ENCODE data around the gene THRAP3. TPM values are rescaled to one million over a fixed set of nuclear protein-coding genes. Genes with fewer than 3 reads are reported as not detected.

Gene THRAP3
- total RNA-seq, 1 experiment from 2014 or later: 55.7 TPM

DNA sequence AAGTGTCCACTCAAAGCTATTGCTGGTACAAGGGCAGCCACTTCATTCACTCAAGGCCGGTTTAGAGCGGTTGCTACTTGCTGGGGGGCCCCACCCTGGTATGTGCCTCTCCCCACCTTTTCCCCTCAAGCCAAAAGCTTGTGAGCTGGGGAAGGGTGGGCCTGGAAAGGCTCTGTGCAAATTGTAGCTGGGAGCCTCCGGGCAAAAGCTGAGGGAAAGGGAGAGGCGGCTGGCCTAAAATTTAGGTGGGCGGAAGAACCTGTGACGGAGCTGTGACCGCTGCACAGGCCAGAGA is 81.6 kb downstream of the THRAP3 start:
- no peaks in the 10 kb centered on the region for H4K20me1 ChIP-seq (ENCODE audit: low read length)
- H3K9me3 ChIP-seq (ENCODE audit: low read length): no peaks in the 10 kb centered on the region
- H3F3A ChIP-seq (ENCODE audit: low read length, unreplicated experiment): peaks cover 5% of the 10 kb centered on the region
- H3K36me3 ChIP-seq (ENCODE audit: low read depth, low read length): peaks cover 30% of the 10 kb centered on the region
- no peaks in the 10 kb centered on the region for H3K27me3 ChIP-seq (ENCODE audit: low read length)
- no peak overlapping the region for H3K9ac ChIP-seq (ENCODE audit: low read length)
- H3K27ac ChIP-seq (ENCODE audit: low read length): 0 out of 2 replicates have a peak overlapping the region, but pooled peaks have one; percentile 53
- POLR2A ChIA-PET (ENCODE audit: unreplicated experiment): interaction anchor here (0.5 kb wide), 1 partner anchor 664 kb away, joined by 12 read pairs; no protein-coding TSS in a partner anchor
- H3K9me2 ChIP-seq (replicated peaks; ENCODE audit: low read length): no peaks in the 10 kb centered on the region
- intact Hi-C loops (cut with micrococcal nuclease): no loop called here
- BruUV-seq (replicated peaks): TSS peak; percentile 42
- CTCF ChIA-PET: interaction anchor here (1.9 kb wide), 1 partner anchor 157 kb away, joined by 8 read pairs; the partner anchor contains the start of gene TRAPPC3
- no peak for TF ChIP-seq EZH2 (IDR thresholded peaks at IDR 0.05; ENCODE audit: low read length, unreplicated experiment)
- TF ChIP-seq EZH2phosphoT487 (IDR thresholded peaks at IDR 0.05; ENCODE audit: borderline replicate concordance, low read length): no peak
- no peak for TF ChIP-seq CTCF (conservative IDR thresholded peaks at IDR 0.05; ENCODE audit: low read depth, low read length)
- ATAC-seq: no peak
- H3K4me3 ChIP-seq (ENCODE audit: low read length): peak overlapping the region; percentile 83
- H3K4me1 ChIP-seq (ENCODE audit: insufficient read depth, low read length): peaks cover 28% of the 10 kb centered on the region
- peaks cover 28% of the 10 kb centered on the region for H3K79me2 ChIP-seq (ENCODE audit: low read length)
- peak overlapping the region; percentile 85 for H3K4me2 ChIP-seq (ENCODE audit: low read length)
- no peak for DNase-seq
- peak overlapping the region; percentile 91; the same call in 1 of the 2 replicates for H2AFZ ChIP-seq (ENCODE audit: low read length)

DNA sequence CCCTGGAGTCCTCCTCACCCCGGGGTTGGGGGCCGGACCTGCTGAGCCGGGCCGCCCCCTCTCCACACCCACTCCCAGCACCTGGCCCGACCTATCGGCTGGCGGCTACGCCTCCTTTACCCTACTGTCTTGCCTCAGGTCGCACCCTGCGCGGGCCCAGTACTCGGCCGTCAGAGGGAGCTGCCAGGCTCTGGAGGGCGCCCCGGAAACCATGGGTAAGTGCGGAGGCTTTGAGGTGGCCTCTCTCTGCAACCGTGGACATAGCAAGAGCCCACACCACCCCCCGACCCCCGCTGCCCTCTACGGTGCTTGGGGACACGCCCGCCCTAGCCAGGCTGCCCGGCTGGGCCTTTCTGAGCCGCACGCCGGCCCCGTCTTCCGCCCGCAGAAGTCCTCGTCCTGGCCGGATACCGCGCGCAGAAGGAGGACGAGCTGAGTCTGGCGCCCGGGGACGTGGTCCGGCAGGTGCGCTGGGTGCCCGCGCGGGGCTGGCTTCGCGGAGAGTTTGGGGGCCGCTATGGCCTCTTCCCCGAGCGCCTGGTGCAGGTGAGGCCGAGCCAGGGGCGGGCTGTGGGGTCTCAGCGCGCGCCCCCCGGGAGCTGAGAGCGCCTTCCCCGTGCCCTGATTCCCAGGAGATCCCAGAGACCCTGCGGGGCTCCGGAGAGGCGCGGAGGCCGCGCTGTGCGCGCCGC is 82.1 kb downstream of the THRAP3 start, which contains the start of gene SH3D21:
Gene SH3D21, plus strand, starts transcription at position 159 of the 692 bp plus-strand sequence. Its CDS starts 53 bp downstream, at position 212.
- no peaks in the 10 kb centered on the region for H3K27me3 ChIP-seq (ENCODE audit: low read length)
- ATAC-seq (peak; percentile 66), DNase-seq (peak; percentile 49)
- H3F3A ChIP-seq (ENCODE audit: low read length, unreplicated experiment): no peaks in the 10 kb centered on the region
- intact Hi-C loops (cut with micrococcal nuclease): no loop called here
- no TSS peak for BruUV-seq (replicated peaks)
- H3K9me3 ChIP-seq (ENCODE audit: low read length): no peaks in the 10 kb centered on the region
- peak within 1 kb of the TSS; percentile 77 for H3K9ac ChIP-seq (ENCODE audit: low read length)
- ChIA-PET POLR2A (ENCODE audit: unreplicated experiment) (interaction anchor here (0.5 to 1.0 kb wide), 3 partner anchors 53 to 664 kb away, joined by 3 to 12 read pairs (median 3); no protein-coding TSS in a partner anchor), CTCF (interaction anchor here (1.9 kb wide), 1 partner anchor 157 kb away, joined by 8 read pairs; the partner anchor contains the start of gene TRAPPC3)
- TF ChIP-seq EZH2 (IDR thresholded peaks at IDR 0.05; ENCODE audit: low read length, unreplicated experiment) (no peak), CTCF (conservative IDR thresholded peaks at IDR 0.05; ENCODE audit: low read depth, low read length) (peak; percentile 43), EZH2phosphoT487 (IDR thresholded peaks at IDR 0.05; ENCODE audit: borderline replicate concordance, low read length) (no peak)
- peaks cover 25% of the 10 kb centered on the region for H3K36me3 ChIP-seq (ENCODE audit: low read depth, low read length)
- H3K79me2 ChIP-seq (ENCODE audit: low read length): peaks cover 24% of the 10 kb centered on the region
- peak within 1 kb of the TSS; percentile 91 for H2AFZ ChIP-seq (ENCODE audit: low read length)
- H3K27ac ChIP-seq (ENCODE audit: low read length): peak within 1 kb of the TSS; percentile 53
- H3K4me2 ChIP-seq (ENCODE audit: low read length): peak within 1 kb of the TSS; percentile 85
- H3K9me2 ChIP-seq (replicated peaks; ENCODE audit: low read length): no peaks in the 10 kb centered on the region
- peaks cover 23% of the 10 kb centered on the region for H3K4me1 ChIP-seq (ENCODE audit: insufficient read depth, low read length)
- H4K20me1 ChIP-seq (ENCODE audit: low read length): no peaks in the 10 kb centered on the region
- peak within 1 kb of the TSS; percentile 83 for H3K4me3 ChIP-seq (ENCODE audit: low read length)

All from PC-3 (cell line).